CD4-positive, alpha-beta T cell (primary cell): ENCODE data around the gene TBC1D19. TPM values are rescaled to one million over a fixed set of nuclear protein-coding genes. Genes with fewer than 3 reads are reported as not detected.

Experiments used
- ATAC-seq: fragments of 200-7000 bp; cut with Tn5 transposase; one replicate; pipeline ENCODE4 v1.10.0; 2022; ENCODE audit warnings: mild to moderate bottlenecking; ENCODE audit not compliant: poor library complexity
- CTCF ChIA-PET: fragments of 350-600 bp; sonication (Branson Sonifier 250); formaldehyde crosslinking; loops from one replicate; lab custom pipeline; 2021; ENCODE audit warnings: antibody characterized with exemption, inconsistent platforms; lab: Charles Lee
- POLR2A ChIA-PET: fragments of 350-600 bp; sonication (Branson Sonifier 250); formaldehyde crosslinking; loops from one replicate; lab custom pipeline; 2021; ENCODE audit warnings: antibody characterized with exemption, inconsistent platforms; lab: Charles Lee
- DNase-seq, 14 experiments: peaks; one replicate each; pipeline ENCODE4 v3.0.0-alpha.2; 2013 to 2020; ENCODE audit warnings: mixed read lengths in 2 of 14
- H3K27ac ChIP-seq, 2 donors: one replicate each; pipeline versions ENCODE4 v1.5.1 to v1.7.0; 2013; ENCODE audit warnings: low read length in 2 of 2, low read depth in 1 of 2, mild to moderate bottlenecking in 1 of 2
- H3K27me3 ChIP-seq, 2 experiments: 1 replicate in 1 of 2; 2 replicates in 1 of 2; pipeline versions ENCODE4 v1.6.1 to v1.7.0; 2013; ENCODE audit warnings: low read length in 2 of 2, control low read depth in 1 of 2, mild to moderate bottlenecking in 1 of 2, moderate library complexity in 1 of 2; ENCODE audit not compliant: insufficient read depth in 2 of 2, control insufficient read depth in 1 of 2
- H3K36me3 ChIP-seq: one replicate; pipeline ENCODE4 v1.6.1; 2013; ENCODE audit warnings: low read length, control low read depth; ENCODE audit not compliant: insufficient read depth
- H3K4me1 ChIP-seq: one replicate; pipeline ENCODE4 v1.6.1; 2013; ENCODE audit warnings: low read length, control low read depth; ENCODE audit not compliant: insufficient read depth
- H3K4me3 ChIP-seq: one replicate; pipeline ENCODE4 v1.5.1; 2013; ENCODE audit warnings: mild to moderate bottlenecking, low read length, moderate library complexity
- H3K9me3 ChIP-seq, 2 experiments: 1 replicate in 1 of 2; 2 replicates in 1 of 2; pipeline versions ENCODE4 v1.6.1 to v1.7.0; 2013; ENCODE audit warnings: low read length in 2 of 2, mild to moderate bottlenecking in 2 of 2, control low read depth in 1 of 2, moderate library complexity in 1 of 2; ENCODE audit not compliant: control insufficient read depth in 1 of 2, insufficient read depth in 1 of 2
- H3K27ac Mint-ChIP-seq: one replicate; pipeline ENCODE4 v1.8.0; 2020; ENCODE audit warnings: mixed read lengths
- H3K27me3 Mint-ChIP-seq: one replicate; pipeline ENCODE4 v1.8.0; 2021; ENCODE audit warnings: mixed read lengths
- H3K36me3 Mint-ChIP-seq: one replicate; pipeline ENCODE4 v1.8.0; 2021; ENCODE audit warnings: low read depth, mixed read lengths
- H3K4me1 Mint-ChIP-seq: one replicate; pipeline ENCODE4 v1.8.0; 2021; ENCODE audit warnings: low read depth, mixed read lengths
- H3K4me3 Mint-ChIP-seq: one replicate; pipeline ENCODE4 v1.8.0; 2020; ENCODE audit warnings: mild to moderate bottlenecking, mixed read lengths
- H3K9me3 Mint-ChIP-seq: one replicate; pipeline ENCODE4 v1.8.0; 2020; ENCODE audit warnings: mixed read lengths
- CTCF ChIP-seq: fragments of 200-600 bp; IDR thresholded peaks from one replicate; pipeline ENCODE4 v1.8.0; 2022; ENCODE audit warnings: antibody characterized with exemption, mild to moderate bottlenecking
- intact Hi-C, 2 experiments: fragments of 100-400 bp; cut with DNase I in 1 of 2; cut with micrococcal nuclease in 1 of 2; formaldehyde crosslinking; loops; one replicate each; pipeline versions ENCODE4 v1.15.1 to v1.9.0; 2023 to 2025; cut with DNase I, micrococcal nuclease
- total RNA-seq, 174 experiments: library from RNA in 2 of 174; stranded (reverse) in 2 of 174; gene quantifications; one replicate each; pipeline ENCODE4 v1.2.3 and lab custom pipeline; 2021 to 2026

TBC1D19 gene
- total RNA-seq, 2 experiments from 2014 or later = 4.0 to 4.8 TPM

DNA sequence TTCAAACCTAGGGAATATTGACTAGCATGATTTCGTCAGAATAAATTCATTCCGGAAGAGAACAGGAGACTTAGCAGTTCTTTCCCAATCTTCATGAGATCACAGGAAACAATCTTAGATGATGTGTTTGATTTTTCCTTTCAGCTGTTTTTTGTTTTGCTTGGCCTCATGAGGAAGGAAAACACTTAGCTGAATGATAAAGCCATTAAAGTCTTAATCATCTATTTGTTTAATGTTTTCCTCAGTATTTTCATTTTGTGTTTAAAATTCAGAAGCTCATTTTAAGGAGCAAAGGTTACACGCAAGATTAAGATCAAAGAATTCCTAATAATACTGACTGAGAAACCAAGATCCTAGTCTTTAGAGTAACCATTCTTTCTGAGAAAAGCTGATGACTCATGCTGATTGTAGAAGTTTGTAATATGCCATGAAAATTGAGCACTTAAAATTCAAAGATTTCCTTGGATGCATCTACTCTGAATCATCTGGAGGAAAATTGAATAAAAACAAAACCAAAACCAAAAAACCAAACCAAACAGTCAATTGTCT, 15.4 kb upstream of the TBC1D19 start:
- H3K27ac Mint-ChIP-seq = no peak overlapping the region
- TF ChIP-seq CTCF = no peak
- no peak overlapping the region for H3K4me3 ChIP-seq
- ChIA-PET POLR2A (no interaction called here), CTCF (no interaction called here)
- no peak overlapping the region for H3K4me3 Mint-ChIP-seq
- DNase-seq (no peak), ATAC-seq (no peak)
- no peak overlapping the region for H3K27ac ChIP-seq
- peaks cover 3 to 13% of the 10 kb centered on the region in 2 experiments for H3K27me3 ChIP-seq
- H3K4me1 ChIP-seq = no peaks in the 10 kb centered on the region
- peaks cover 38% of the 10 kb centered on the region for H3K27me3 Mint-ChIP-seq
- H3K36me3 ChIP-seq = no peaks in the 10 kb centered on the region
- no peaks in the 10 kb centered on the region for H3K36me3 Mint-ChIP-seq
- no peaks in the 10 kb centered on the region for H3K4me1 Mint-ChIP-seq
- no peaks in the 10 kb centered on the region for H3K9me3 Mint-ChIP-seq
- intact Hi-C loops = no loop called here
- no peaks in the 10 kb centered on the region for H3K9me3 ChIP-seq

GRCh38 chr4:26570596-26570995, 13.3 kb upstream of the TBC1D19 start:
- Histone ChIP-seq H3K36me3 (no peaks in the 10 kb centered on the region), H3K9me3 (no peaks in the 10 kb centered on the region), H3K4me3 (no peak overlapping the region), H3K4me1 (no peaks in the 10 kb centered on the region), H3K27me3 (peaks cover 0 to under 1% of the 10 kb centered on the region in 2 experiments), H3K27ac (no peak overlapping the region)
- POLR2A ChIA-PET = interaction anchor here (0.6 to 1.3 kb wide), 2 partner anchors 13 to 102 kb away, joined by 3 to 4 read pairs; partner anchors contain the start of gene TBC1D19
- H3K9me3 Mint-ChIP-seq = no peaks in the 10 kb centered on the region
- intact Hi-C loops = loop anchor here in 1 of 2 experiments (10.0 kb wide), 1 partner anchor 796 kb away; no protein-coding TSS in a partner anchor
- no peaks in the 10 kb centered on the region for H3K36me3 Mint-ChIP-seq
- peaks cover 24% of the 10 kb centered on the region for H3K27me3 Mint-ChIP-seq
- TF ChIP-seq CTCF = no peak
- CTCF ChIA-PET = no interaction called here
- no peak overlapping the region for H3K4me3 Mint-ChIP-seq
- DNase-seq (no peak), ATAC-seq (no peak)
- no peaks in the 10 kb centered on the region for H3K4me1 Mint-ChIP-seq
- no peak overlapping the region for H3K27ac Mint-ChIP-seq

DNA sequence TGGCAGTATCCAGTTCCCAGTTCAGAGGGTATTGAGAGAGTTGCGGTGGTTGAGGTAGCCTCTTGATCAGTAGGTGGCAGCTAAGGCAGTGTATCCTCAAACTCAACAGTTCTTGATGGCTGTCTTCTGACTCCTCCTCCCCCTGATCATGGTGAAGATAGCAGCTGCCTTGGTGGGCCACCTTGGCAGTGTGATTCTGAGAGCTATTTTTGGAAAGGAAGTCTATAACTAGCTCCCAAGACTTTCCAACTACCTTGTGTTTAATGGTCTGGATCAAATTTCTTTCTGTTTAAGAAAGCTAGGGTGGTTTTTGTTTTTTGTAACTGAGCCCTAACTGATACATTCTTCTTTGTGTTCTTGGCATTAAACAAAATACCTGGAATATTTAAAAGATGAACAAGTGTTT, 10.5 kb upstream of the TBC1D19 start:
- ATAC-seq = no peak
- DNase-seq = peak in 1 of 14 experiments; percentile 11

More for the DNA sequence above, 10.5 kb upstream of the TBC1D19 start:
- no peaks in the 10 kb centered on the region for H3K36me3 ChIP-seq
- Mint-ChIP-seq H3K36me3 (no peaks in the 10 kb centered on the region), H3K9me3 (no peaks in the 10 kb centered on the region), H3K27me3 (peaks cover 15% of the 10 kb centered on the region), H3K27ac (no peak overlapping the region), H3K4me3 (no peak overlapping the region), H3K4me1 (no peaks in the 10 kb centered on the region)
- ChIA-PET CTCF (no interaction called here), POLR2A (no interaction called here)
- H3K4me1 ChIP-seq = no peaks in the 10 kb centered on the region
- H3K4me3 ChIP-seq = no peak overlapping the region
- peaks cover 0 to 7% of the 10 kb centered on the region in 2 experiments for H3K27me3 ChIP-seq
- no peaks in the 10 kb centered on the region for H3K9me3 ChIP-seq
- no peak for TF ChIP-seq CTCF
- no peak overlapping the region for H3K27ac ChIP-seq
- intact Hi-C loops = loop anchor here in 1 of 2 experiments (10.0 kb wide), 1 partner anchor 799 kb away; no protein-coding TSS in a partner anchor
